HG03558 (cell line): Measurements from ENCODE around the gene SMG1.
"Not testable (repeated sequence)": the region's sequence is repeated elsewhere in the genome, so short reads cannot be mapped to it uniquely, and the experiment has no call there.

Experiments used
- ATAC-seq: cut with Tn5 transposase; IDR thresholded peaks from one replicate; pipeline ENCODE4 v1.9.1; 2021; ENCODE audit warnings: moderate number of reproducible peaks; ENCODE audit not compliant: unreplicated experiment; ENCODE audit errors: extremely low read depth

The SMG1 gene

DNA sequence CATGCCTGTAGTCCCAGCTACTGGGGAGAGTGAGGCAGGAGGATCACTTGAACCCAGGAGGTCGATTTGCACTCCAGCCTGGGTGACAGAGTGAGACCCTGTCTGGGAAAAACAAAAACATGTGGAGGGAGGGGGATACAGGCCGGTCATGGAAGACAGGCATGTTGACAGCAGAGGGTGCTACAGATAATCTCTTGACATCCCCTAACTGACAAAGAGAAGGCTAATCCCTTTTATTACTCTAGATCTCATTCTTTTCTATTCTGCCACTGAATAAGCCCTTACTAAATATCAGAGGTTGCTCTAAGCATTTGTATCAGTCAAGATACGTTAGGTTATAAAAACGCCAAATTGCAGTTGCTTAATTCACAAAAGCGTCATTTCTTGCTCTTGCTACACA, 149.9 kb downstream of the SMG1 start:
- ATAC-seq: not testable (repeated sequence)

DNA sequence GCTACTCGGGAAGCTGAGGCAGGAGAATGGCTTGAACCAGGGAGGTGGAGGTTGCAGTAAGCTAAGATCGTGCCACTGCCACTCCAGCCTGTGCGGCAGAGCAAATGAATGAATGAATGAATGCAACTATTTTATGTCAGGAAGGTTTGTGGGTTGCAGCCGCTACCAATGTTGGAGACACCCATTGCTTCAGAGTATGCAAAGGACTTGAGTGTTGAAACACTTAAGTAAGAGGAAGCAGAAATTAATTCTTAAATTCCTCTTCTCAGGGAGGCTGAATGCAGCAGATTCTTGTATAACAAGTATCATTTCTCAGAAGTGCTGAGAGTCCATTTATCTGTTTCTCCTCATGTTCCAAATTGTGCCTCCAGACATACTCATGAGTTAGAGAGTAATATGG, 151.6 kb downstream of the SMG1 start:
- not testable (repeated sequence) for ATAC-seq

DNA sequence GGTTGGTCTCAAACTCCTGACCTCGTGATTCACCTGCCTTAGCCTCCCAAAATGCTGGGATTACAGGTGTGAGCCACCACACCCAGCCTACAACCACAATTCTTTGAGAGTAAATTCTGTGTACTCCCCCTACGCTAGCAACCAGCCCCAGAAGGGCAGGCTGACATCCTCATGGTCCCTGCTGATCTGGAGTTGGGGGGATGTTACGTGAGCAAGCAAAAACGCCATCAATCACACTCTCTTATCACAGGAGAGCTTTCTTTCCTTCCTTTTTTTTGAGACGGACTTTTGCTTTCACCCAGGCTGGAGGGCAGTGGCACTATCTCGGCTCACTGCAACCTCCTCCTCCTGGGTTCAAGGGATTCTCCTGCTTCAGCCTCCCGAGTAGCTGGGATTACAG, 154.0 kb downstream of the SMG1 start:
- ATAC-seq: not testable (repeated sequence)

DNA sequence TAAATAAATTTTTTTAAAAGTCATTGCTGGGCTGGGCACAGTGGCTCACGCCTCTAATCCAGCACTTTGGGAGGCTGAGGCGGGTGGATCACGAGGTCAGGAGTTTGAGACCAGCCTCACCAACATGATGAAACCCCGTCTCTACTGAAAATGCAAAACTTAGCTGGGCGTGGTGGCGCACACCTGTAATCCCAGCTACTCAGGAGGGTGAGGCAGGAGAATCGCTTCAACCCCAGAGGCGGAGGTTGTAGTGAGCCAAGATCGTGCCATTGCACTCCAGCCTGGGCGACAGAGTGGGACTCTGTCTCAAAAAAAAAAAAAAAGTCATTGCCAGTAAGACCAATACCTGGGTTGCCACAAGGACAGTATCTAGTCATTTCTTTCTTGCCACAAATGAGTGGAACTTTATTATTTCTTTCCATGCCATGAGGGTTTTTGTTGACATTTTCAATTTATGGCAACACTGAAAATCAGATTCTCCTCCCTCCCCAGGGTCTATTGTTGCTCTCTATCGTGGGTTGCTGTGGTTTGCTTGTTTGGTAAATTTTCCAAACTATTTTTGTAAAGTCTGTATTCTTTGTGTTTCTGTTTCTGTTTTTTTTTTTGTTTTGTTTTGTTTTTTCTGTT, 155.8 kb downstream of the SMG1 start:
- ATAC-seq: not testable (repeated sequence)

DNA sequence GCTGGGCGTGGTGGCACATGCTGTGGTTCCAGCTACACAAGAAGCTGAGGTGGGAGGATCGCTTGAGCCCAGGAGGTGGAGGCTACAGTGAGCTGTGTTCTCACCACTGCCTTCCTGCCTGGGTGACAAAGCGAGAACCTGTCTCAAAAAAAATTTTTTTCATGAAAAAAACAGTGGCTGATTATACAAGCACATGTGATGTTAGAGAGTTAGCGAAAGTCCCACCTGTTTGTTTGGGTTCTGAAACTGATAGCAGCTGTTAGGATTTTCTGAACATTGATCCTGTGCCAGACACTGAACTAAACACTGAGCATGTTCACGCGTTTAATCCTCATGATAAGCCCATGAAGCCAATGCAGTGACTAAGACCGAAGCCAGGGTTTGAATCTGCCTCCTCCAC, 159.0 kb downstream of the SMG1 start:
- ATAC-seq: not testable (repeated sequence)

DNA sequence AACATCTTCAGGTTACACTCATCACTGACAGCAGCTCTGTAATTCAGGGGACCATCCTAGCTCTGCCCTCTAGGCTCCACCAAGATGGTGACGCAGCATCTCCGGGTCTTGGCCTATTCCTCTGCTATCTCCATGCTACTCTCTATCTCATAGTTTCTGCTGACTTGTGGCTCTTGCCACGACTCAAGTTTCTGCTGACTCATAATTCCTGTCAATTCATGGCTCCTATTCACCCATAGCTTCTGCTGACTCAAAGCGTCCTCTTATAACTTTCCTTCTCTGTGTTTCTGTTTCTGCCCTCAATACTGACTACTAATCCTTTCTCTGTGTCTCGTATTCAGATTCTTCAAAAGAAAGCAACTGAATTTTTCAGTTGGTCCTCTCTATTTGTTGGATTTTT, 163.5 kb downstream of the SMG1 start:
- not testable (repeated sequence) for ATAC-seq

DNA sequence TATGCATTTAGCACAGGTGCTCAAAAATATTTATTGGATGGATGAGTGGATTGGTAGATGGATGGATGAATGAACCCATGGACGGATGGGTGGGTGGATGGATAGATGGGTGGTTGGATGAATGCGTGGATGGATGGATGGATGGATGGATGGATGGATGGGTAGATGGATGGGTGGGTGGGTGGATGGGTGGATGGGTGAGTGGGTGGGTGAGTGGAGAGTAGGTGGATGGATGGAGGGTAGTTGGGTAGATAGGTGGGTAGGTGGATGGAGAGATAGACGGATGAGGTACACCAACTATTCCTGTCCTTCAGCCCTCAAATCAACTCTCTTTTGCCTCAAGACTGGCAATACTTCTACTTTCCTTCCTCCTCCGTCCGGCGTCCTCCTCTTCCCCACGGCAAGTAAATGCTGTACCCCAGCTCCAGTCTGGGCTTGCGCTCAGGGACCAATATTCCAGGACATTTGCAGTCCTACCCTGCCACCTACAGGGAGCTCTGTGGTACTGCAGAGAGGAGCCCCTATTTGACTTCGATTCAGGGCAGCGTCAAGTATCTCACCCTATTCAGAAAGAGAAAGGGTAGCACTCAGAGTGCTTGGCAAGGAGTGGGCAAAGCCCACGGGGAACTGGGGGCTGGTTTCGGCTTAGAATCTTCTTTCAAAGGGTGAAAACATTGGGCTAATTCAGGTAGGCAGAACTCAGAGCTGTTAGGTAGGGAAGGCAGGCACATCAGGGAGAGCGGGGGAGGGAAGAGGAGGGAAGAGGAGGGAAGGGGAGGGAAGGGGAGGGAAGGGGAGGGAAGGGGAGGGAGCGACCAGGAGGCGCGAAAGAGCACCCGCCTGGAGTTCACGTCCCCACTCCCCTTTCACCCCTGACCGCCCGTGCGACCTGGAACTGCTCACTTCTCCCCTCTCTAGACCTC, 166.3 kb downstream of the SMG1 start:
- not testable (repeated sequence) for ATAC-seq

DNA sequence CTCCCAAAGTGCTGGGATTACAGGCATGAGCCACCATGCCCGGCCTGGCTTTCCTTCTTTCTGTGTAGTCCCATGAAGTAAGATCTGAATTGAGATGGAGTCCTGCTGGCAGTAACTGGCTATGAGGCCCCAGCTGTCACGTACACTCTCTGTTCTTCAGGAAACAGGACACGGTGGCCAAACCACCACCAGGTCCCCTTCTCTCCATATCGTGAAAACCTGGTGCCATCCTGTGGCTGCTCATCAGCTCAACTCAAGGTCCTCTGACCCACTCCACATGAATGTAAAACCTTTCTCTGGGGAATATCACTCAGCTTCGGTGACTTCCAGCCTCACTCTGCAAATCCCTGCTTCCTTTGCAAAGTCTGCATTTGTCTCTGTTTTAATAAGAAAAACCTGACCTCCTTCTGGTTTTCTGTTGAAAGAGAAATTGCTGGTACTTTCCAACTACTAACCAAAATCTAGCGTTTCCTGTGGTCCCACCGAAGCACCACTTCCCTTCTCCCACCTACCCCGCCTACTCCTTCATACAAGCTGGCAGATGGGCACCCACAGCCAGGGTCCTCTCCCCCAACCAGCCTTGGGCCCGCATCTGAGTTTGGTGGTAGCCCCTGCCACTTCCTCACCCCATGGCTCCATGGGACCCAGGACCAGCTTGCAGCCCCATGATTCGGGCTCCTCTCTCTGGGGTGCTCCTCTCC, 168.1 kb downstream of the SMG1 start:
- ATAC-seq: not testable (repeated sequence)

DNA sequence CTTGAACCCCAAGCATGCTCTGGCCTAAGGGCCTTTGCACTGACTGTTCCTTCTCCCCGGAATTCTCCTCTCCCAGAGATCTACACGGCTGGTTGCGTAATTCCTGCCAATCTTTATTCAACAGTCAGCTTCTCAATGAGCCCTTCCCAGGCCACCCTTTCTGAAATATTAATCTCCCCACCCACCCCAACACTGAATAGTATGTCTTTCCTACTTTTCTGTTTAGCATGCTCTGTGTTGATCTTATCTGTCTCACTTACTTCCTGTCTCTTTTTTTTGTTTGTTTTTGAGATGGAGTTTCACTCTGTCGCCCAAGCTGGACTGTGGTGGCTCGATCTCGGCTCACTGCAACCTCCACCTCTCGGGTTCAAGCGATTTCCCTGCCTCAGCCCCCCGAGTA, 169.6 kb downstream of the SMG1 start:
- not testable (repeated sequence) for ATAC-seq
